HG03103 (cell line): ENCODE data around the gene ECSCR.

Source experiments
- ATAC-seq: cut with Tn5 transposase; IDR thresholded peaks from one replicate; pipeline ENCODE4 v1.9.1; 2021; ENCODE audit warnings: low read depth; ENCODE audit not compliant: unreplicated experiment

The ECSCR gene

GRCh38 chr5:139474890-139475791, 12.6 kb upstream of the ECSCR start:
- ATAC-seq = no peak

DNA sequence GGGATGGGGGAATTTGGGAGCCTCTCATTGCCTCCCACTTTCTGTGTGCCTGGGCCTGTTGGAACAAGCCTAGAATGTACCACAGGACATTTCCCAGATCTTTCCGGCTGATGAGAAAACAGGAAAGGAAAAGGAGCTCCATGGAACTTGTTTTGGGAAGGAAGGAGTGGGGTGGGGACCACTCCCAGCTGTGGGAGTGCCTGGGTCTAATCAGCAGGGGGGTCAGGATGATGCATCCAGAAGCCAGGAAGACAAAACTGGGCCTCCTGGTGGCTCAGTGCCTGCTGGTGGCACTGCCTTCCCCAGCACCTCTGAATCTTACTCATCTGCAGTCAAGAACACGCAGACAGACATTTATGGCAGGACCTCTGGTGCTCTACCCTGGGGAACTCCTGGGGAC, 11.0 kb upstream of the ECSCR start:
- ATAC-seq = no peak

DNA sequence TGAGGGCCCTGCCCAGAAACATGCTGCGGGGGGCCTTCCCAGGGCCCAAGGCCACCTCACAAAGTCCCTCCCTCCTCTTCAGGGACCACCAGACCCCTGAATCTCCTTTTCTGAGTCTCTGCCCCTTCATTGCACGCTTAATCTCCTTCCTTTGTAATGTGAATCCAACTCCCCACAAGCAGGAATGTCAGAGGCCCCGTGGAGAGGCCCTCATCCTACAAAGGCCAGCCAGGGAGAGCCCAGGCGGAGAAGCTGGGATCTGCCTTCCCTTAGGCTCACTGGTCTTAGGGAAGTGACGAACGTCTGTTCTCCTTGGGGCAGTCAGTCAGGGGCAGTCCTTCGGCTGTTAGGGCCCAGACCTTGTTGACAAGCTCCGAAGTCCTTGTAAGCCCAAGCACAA, 10.6 kb upstream of the ECSCR start:
- no peak for ATAC-seq

- no peak for ATAC-seq
Measured at GRCh38 chr5:139472386-139473030, 10.0 kb upstream of the ECSCR start.

DNA sequence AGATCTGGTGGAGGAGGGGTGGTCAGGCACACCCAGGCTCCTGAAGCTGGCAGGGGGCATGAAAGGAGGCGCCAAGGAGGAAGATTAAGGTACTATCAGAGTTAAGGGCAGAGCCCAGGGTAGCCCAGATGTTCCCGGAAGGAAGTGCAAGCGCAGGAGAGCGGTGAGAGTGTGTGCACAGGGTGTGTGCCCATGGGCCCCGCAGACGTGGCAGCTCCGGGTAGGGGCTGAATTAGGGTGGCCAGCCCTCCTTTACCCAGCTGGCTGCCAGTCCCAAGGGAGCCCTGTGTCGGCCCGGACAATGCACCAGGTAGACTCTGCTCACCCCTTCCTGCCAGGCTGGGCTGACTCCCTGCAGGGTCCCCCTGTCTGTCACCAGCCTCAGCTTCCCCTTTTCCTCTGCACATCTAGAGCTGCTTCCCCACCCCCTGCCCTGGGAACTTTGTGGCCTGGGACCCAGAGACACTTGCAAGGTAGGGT, 8.3 kb upstream of the ECSCR start, which contains the start of gene SMIM33:
TSS of gene SMIM33 (plus strand) at position 184 of the 480 bp plus-strand sequence. CDS start at position 302, 118 bp downstream.
- ATAC-seq = no peak

DNA sequence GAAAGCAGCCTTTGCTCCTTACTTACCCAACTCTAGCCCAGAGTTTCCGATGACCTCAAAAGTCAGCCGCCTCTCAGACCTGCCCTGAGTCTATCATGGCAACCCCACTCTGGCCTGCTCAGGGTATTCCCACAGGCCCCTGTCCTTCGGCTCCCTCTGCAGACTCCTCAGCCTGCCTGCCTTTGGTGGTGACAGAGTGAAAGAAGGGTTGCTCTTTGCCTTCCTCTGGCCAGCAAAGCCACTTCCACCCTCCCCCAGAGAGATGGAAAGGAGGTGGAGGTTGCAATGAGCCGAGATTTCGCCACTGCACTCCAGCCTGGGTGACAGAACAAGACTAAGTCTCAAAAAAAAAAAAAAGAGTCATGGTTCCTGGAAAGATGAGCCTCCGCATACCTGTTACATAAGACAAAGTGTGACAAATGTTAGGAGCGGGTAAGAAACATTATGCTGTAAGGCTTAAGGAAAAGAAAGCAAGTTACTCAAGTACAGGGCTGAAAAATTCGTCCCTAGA, 5.9 kb upstream of the ECSCR start:
- no peak for ATAC-seq

DNA sequence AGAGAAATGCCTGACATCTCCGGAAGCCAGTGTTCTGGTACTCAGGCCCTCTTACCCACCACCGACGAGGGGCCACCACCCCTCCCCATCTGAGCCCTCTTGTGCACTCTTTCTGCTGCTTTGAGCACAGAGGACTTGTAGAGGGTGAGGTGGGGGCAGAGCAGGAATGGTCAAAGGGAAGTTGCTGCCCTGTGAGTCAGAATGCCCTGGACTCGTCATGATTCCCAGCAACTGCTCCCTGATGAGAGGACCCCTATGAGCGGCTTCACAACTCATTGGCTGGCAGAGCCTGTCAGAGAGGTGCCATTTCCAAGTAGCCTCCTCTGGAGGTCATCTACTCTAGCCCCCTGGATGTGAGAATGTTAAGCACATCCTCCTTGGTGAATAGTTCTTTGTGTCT, 845 bp downstream of the ECSCR start:
- ATAC-seq = no peak

DNA sequence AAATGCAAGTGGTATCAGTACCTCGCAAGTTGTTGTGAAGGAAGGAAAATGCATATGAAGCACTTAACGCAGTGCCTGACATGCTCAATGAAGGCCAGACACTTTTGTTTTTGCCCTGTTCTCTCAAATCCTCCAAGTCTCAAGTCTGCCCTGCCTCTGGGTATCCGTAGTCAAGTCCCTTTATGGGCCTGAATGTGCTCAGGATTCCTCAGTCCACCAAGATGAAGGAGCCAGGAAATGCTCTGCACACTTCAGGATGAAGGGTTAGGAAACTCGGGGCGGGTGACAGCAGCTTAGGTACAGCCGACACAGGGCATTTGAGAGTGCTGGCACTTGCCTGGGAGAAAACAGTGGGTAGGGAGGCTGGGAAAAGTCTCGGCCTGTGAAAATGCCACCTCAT, 1.4 kb downstream of the ECSCR start:
- ATAC-seq = no peak

DNA sequence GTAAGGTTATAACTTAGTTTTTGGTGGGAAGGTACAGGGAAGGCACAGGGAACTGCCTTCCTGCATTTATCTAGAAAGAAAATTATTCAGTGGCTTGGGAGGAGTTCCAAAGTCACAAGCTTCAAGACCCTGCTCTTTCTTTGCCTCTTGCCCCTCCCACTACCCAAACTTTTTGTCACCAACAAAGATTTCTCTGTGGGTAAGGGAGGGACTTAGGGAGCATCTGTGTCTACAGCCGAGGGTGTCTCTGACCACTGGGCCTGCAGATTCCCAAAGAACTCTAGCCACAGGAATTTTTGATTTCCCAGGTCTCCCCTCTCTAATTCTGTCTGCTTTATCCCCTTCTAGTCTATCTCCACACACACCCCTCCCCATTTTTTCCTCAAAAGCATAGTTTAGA, 2.1 kb downstream of the ECSCR start:
- no peak for ATAC-seq

- ATAC-seq = no peak
Measured at GRCh38 chr5:139459451-139459934, 3.0 kb downstream of the ECSCR start.

DNA sequence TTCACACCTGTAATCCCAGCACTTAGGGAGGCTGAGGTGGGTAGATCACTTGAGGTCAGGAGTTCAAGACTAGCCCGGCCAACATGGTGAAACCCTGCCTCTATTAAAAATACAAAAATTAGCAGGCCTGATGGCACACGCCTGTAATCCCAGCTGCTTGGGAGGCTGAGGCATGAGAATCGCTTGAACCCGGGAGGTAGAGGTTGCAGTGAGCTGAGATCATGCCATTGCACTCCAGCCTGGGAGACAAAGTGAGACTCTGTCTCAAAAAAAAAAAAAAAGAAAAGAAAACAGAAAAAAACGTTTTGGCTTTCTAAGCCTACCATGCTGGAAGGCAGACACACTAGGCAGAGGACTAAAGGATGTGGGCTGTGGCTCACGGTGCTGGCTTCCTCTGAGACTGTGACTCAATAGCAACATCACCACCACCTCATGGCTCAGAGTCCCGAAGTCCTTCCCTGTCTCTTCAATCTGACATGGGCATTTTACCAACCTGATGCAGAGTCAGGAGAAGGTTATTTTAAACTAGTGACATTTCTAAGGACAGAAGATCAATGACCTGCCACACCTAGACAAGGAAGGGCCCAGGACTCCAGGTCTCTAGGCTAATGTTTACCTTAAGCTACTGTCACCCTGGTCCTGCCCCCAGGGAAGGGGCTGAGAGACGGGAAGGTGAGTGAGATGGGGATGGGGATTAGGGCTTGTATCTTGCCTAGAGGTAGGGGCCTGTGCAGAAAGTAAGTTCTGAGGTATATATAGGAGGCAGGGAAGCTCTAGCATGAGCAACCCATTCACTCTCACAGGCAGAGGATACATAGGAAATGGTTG, 3.7 kb downstream of the ECSCR start:
- no peak for ATAC-seq

GRCh38 chr5:139457653-139458306, 4.8 kb downstream of the ECSCR start:
- ATAC-seq = no peak

DNA sequence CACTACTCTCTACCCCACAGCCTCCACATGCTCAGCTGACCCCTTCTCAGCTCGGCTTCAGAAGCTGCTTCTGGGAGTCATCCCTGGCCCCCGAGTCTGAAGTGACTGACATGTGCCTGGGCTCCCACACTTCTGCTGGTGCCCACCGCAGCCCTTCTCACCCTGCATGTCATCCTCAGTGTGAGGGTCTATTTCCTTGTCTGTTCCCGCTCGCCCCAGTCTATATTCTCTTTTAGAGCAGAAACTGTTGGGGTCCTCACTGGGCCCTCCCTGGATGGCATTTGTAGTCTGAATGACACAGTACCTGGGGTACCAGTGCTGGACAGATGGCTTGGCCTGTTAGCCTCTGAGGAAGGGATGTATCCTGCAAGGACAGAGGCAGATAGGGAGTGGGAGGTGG, 5.3 kb downstream of the ECSCR start:
- ATAC-seq = no peak

- no peak for ATAC-seq
Measured at GRCh38 chr5:139456776-139457175, 5.8 kb downstream of the ECSCR start.

GRCh38 chr5:139454568-139455290, 7.8 kb downstream of the ECSCR start:
- ATAC-seq = no peak

GRCh38 chr5:139453683-139454567, 8.6 kb downstream of the ECSCR start:
- no peak for ATAC-seq

DNA sequence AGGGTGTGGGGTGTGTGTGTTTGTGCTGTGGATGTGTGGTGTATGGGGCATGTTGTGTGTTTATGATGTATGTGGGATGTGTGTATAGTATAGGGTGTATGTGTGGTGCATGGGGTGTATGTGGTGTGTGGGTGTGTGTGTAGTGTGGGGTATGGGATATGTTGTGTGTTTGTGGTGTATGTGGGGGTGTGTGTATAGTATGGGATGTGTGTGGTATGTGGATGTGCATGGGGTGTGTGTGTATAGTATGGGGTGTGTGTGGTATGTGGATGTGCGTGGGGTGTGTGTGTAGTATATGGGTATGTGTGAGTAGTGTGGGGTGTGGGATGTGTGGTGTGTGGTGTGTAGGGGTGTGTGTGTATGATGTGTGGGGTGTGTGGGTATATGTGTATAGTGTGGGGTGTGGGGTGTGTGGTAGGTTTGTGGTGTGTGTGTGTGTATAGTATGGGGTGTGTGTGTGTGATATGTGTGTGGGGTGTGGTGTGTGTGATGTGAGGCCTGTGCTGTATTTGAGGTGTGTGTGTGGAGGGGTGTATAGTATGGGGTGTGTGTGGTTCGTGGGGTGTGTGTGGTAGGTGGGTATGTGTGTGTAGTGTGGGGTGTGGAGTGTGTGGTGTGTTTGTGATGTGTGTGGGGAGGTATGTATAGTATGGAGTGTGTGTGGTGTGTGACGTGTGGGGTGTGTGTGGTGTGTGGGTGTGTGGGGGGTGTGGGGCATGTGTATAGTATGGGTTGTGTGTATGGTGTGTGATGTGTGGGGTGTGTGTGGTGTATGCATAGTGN, 10.5 kb downstream of the ECSCR start:
- no peak for ATAC-seq

GRCh38 chr5:139451176-139451575, 11.4 kb downstream of the ECSCR start:
- no peak for ATAC-seq
